ENCODE measurements around the gene LRRC55. TPM values are rescaled to one million over a fixed set of nuclear protein-coding genes. Genes with fewer than 3 reads are reported as not detected.

The LRRC55 gene
- polyA plus RNA-seq, 1 experiment = not detected

DNA sequence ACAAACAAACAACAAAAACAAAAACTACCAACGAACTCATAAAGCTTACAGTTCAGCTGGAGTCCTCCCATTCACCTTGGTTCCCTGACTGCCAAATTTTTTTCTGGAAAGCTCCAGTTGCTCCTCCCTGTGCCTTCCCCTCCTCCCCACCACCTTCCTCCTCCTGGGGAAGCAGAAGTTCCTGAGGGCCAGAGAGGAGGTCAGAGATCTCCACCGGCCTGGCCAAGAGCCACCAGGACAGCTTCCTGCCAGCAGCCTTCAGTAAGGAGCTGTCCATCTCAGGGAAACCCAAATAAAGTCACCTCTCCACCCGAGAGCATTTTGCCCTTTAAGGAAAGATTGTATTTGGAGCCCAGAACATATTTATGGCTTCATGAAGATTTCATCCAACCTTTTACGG, 35.3 kb downstream of the LRRC55 start:
- Histone ChIP-seq H3K9me3 (ENCODE audit: control insufficient read depth, insufficient read depth, low read length) (no peaks in the 10 kb centered on the region), H3K4me3 (ENCODE audit: low read depth, low read length) (no peak overlapping the region), H3K27ac (ENCODE audit: low read depth, low read length) (no peak overlapping the region), H3K27me3 (ENCODE audit: control insufficient read depth, insufficient read depth, low read length) (peaks cover 3% of the 10 kb centered on the region)
- ChIA-PET POLR2A (no interaction called here), CTCF (interaction anchor here (2.7 kb wide), 1 partner anchor 33 kb away, joined by 14 read pairs; no protein-coding TSS in a partner anchor)
- DNase-seq (ENCODE audit: low read depth, low spot score) = no peak
- TF ChIP-seq, protein P1, sequence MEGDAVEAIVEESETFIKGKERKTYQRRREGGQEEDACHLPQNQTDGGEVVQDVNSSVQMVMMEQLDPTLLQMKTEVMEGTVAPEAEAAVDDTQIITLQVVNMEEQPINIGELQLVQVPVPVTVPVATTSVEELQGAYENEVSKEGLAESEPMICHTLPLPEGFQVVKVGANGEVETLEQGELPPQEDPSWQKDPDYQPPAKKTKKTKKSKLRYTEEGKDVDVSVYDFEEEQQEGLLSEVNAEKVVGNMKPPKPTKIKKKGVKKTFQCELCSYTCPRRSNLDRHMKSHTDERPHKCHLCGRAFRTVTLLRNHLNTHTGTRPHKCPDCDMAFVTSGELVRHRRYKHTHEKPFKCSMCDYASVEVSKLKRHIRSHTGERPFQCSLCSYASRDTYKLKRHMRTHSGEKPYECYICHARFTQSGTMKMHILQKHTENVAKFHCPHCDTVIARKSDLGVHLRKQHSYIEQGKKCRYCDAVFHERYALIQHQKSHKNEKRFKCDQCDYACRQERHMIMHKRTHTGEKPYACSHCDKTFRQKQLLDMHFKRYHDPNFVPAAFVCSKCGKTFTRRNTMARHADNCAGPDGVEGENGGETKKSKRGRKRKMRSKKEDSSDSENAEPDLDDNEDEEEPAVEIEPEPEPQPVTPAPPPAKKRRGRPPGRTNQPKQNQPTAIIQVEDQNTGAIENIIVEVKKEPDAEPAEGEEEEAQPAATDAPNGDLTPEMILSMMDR (IDR thresholded peaks at IDR 0.05; ENCODE audit: low read depth, low read length) = no peak

DNA sequence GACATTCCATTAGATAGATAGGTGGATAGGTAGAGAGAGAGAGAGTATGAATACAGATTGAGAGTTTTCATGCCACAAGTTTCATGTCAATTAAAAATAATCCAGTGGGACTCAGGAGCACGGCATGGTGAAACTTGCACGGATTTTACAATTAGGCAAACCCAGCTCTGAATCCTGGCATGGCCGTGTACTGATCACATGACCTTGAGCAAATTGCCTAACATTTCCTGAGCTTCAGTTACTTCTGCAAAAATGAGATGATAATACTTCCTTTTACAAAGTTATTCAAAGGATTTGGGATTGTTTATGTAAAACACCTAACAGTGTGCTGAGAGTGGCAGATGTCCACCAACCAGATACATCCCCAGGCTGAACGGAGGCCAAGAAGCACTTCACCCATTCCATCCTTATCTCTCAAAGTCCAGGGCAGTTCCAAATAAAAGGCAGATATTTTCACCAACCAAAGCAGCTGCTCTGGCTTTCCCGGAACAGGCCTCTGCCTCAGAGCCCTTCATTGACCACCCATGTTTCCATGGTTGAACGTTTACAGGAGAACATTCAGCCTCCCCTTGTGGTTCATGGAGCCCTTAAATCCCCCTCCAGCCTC, 37.4 kb downstream of the LRRC55 start:
- ChIA-PET POLR2A (no interaction called here), CTCF (interaction anchor here (2.7 kb wide), 1 partner anchor 31 kb away, joined by 14 read pairs; no protein-coding TSS in a partner anchor)
- Histone ChIP-seq H3K27ac (ENCODE audit: low read depth, low read length) (peak overlapping the region; percentile 11), H3K4me3 (ENCODE audit: low read depth, low read length) (no peak overlapping the region), H3K27me3 (ENCODE audit: control insufficient read depth, insufficient read depth, low read length) (peaks cover 3% of the 10 kb centered on the region), H3K9me3 (ENCODE audit: control insufficient read depth, insufficient read depth, low read length) (no peaks in the 10 kb centered on the region)
- DNase-seq (ENCODE audit: low read depth, low spot score) = no peak
- TF ChIP-seq, protein P1 (IDR thresholded peaks at IDR 0.05; ENCODE audit: low read depth, low read length) = no peak

DNA sequence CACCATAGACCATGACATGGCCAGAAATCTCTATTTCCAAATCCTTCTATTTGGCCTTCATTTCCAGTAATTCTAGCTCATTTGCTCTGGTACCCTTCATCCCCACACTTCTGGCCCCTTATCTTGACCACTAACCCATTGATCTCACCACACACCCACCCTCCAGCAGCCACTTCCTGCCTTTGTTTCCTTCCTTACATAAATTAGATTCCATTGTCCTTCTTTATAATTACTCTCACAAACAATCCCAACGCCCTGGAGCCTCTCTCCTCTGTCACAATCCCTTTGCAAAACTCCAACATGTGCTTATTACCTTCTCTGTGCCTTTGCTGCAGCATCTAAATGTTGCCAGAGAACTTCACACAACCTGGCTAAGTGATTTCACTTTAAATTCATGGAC, 40.5 kb downstream of the LRRC55 start:
- no peak for DNase-seq (ENCODE audit: low read depth, low spot score)
- CTCF ChIA-PET = interaction anchor here (6.4 kb wide), 1 partner anchor 27 kb away, joined by 69 read pairs; no protein-coding TSS in a partner anchor

DNA sequence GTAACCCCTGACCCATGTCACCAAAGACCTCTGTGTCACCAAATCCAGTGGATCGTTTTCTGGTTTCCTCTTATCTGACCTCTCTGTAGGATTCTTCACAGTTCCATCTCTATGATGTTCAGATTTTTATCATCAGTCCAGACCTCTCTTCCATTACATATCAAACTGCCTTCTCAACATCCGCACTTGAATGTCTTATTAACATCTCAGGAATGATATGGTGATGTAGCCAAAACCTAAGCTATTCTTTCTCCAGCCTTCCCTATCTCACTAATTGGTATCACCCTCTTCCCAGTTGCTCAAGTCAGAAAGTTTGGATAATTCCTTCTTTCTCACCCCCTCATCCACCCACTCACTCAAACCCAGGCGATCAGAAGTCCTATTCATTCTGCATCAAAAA, 41.8 kb downstream of the LRRC55 start:
- Histone ChIP-seq H3K9me3 (ENCODE audit: control insufficient read depth, insufficient read depth, low read length) (no peaks in the 10 kb centered on the region), H3K27ac (ENCODE audit: low read depth, low read length) (no peak overlapping the region), H3K4me3 (ENCODE audit: low read depth, low read length) (no peak overlapping the region), H3K27me3 (ENCODE audit: control insufficient read depth, insufficient read depth, low read length) (peaks cover 4% of the 10 kb centered on the region)
- POLR2A ChIA-PET = interaction anchor here (1.8 kb wide), 1 partner anchor 10 kb away, joined by 5 read pairs; no protein-coding TSS in a partner anchor
- CTCF ChIA-PET = interaction anchor here (6.4 kb wide), 1 partner anchor 26 kb away, joined by 69 read pairs; no protein-coding TSS in a partner anchor
- no peak for DNase-seq (ENCODE audit: low read depth, low spot score)
- TF ChIP-seq, protein P1 (IDR thresholded peaks at IDR 0.05; ENCODE audit: low read depth, low read length) = no peak

More for the DNA sequence above, 40.5 kb downstream of the LRRC55 start:
- H3K9me3 ChIP-seq (ENCODE audit: control insufficient read depth, insufficient read depth, low read length) = no peaks in the 10 kb centered on the region
- peaks cover 3% of the 10 kb centered on the region for H3K27me3 ChIP-seq (ENCODE audit: control insufficient read depth, insufficient read depth, low read length)
- POLR2A ChIA-PET = no interaction called here
- TF ChIP-seq, protein P1 (IDR thresholded peaks at IDR 0.05; ENCODE audit: low read depth, low read length) = no peak
- no peak overlapping the region for H3K4me3 ChIP-seq (ENCODE audit: low read depth, low read length)
- H3K27ac ChIP-seq (ENCODE audit: low read depth, low read length) = no peak overlapping the region

DNA sequence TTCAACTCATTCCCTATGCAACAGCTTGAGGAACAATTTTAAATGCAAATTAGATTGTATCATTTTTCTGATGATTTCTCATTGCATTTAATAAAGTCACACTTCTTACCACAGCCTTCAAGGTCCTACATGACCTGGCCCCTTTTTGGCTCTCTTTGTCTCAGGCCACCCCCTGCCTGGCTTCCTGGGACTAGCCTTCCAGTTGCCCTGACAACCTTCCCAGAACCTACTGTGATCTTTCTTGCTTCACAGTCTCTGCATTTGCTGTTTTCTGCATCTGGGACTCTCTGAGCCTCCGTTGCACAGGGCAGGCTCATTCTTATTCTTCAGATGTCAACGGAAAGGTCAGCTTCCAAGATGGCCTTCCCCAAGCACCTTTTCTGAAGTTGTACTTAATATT, 42.4 kb downstream of the LRRC55 start:
- POLR2A ChIA-PET = interaction anchor here (1.8 kb wide), 1 partner anchor 10 kb away, joined by 5 read pairs; no protein-coding TSS in a partner anchor
- DNase-seq (ENCODE audit: low read depth, low spot score) = no peak
- H3K4me3 ChIP-seq (ENCODE audit: low read depth, low read length) = no peak overlapping the region
- TF ChIP-seq, protein P1 (IDR thresholded peaks at IDR 0.05; ENCODE audit: low read depth, low read length) = no peak
- peaks cover 8% of the 10 kb centered on the region for H3K27me3 ChIP-seq (ENCODE audit: control insufficient read depth, insufficient read depth, low read length)
- CTCF ChIA-PET = interaction anchor here (6.4 kb wide), 1 partner anchor 25 kb away, joined by 69 read pairs; no protein-coding TSS in a partner anchor
- H3K27ac ChIP-seq (ENCODE audit: low read depth, low read length) = no peak overlapping the region
- no peaks in the 10 kb centered on the region for H3K9me3 ChIP-seq (ENCODE audit: control insufficient read depth, insufficient read depth, low read length)
